A549 (cell line): ENCODE results near the gene KCP. TPM values are rescaled to one million over a fixed set of nuclear protein-coding genes. Genes with fewer than 3 reads are reported as not detected.

Source experiments
- ATAC-seq, 2 experiments: fragments of 200-7000 bp in 1 of 2; fragments of >200 bp in 1 of 2; cut with Nextera tagmentation in 1 of 2; cut with Tn5 transposase in 1 of 2; 3 replicates each; pipeline versions ENCODE4 v1.8.0 to v1.9.1; 2018 to 2020; ENCODE audit warnings: mild to moderate bottlenecking in 1 of 2, moderate library complexity in 1 of 2
- CTCF ChIA-PET: fragments of 300-600 bp; sonication (Branson Sonifier 250); formaldehyde crosslinking; extraction: SDS; loops from one replicate; lab custom pipeline; 2021; ENCODE audit warnings: antibody characterized with exemption, inconsistent platforms; lab: Yijun Ruan, JAX
- POLR2A ChIA-PET: fragments of 350-600 bp; formaldehyde crosslinking; extraction: SDS; loops from one replicate; lab custom pipeline; 2021; ENCODE audit warnings: antibody characterized with exemption, inconsistent platforms; lab: Yijun Ruan, JAX
- DNase-seq, 2 experiments: peaks; one replicate each; pipeline versions ENCODE4 v3.0.0 to v3.0.0-alpha.2; 2011 to 2016; ENCODE audit warnings: low read depth in 1 of 2, low spot score in 1 of 2
- FAIRE-seq: peaks from 2 replicates; lab custom pipeline; 2011; peaks lifted over from hg19 to GRCh38; lab: Jason Lieb, UNC
- H3K27ac ChIP-seq, 2 experiments: fragments of >200 bp; sonication (Bioruptor Twin); formaldehyde crosslinking; 3 replicates each; pipeline ENCODE4 v1.5.1; 2016 to 2017
- H3K4me1 ChIP-seq: fragments of >200 bp; sonication (Bioruptor Twin); formaldehyde crosslinking; 3 replicates; pipeline ENCODE4 v1.6.1; 2016
- H3K4me2 ChIP-seq: fragments of >200 bp; sonication (Bioruptor Twin); formaldehyde crosslinking; 3 replicates; pipeline ENCODE4 v1.6.1; 2016
- H3K4me3 ChIP-seq: fragments of >200 bp; sonication (Bioruptor Twin); formaldehyde crosslinking; 3 replicates; pipeline ENCODE4 v1.5.1; 2016
- H3K9me3 ChIP-seq: fragments of >200 bp; sonication (Bioruptor Twin); formaldehyde crosslinking; 3 replicates; pipeline ENCODE4 v1.6.1; 2016
- CBX2 ChIP-seq: fragments of 200-600 bp; sonication (generic); IDR thresholded peaks from 2 replicates; pipeline ENCODE4 v1.6.1; 2016; ENCODE audit warnings: low read depth, mild to moderate bottlenecking, borderline replicate concordance
- CHD2 ChIP-seq: fragments of 150-350 bp; IDR thresholded peaks from 2 replicates; pipeline ENCODE4 v1.6.1; 2014; ENCODE audit warnings: low read length; ENCODE audit not compliant: partially characterized antibody
- FOSL2 ChIP-seq, 2 experiments: fragments of 450-650 bp in 1 of 2; fragments of >200 bp in 1 of 2; sonication (Bioruptor Twin) in 1 of 2; formaldehyde crosslinking; IDR thresholded peaks; 2 replicates each; pipeline versions ENCODE4 v1.5.0 to v1.6.1; 2016 to 2020; ENCODE audit warnings: mild to moderate bottlenecking in 1 of 2, moderate library complexity in 1 of 2
- FOXS1 ChIP-seq: fragments of 250-450 bp; sonication (Bioruptor Pico); IDR thresholded peaks from 2 replicates; pipeline ENCODE4 v1.5.0; 2020; ENCODE audit warnings: mild to moderate bottlenecking, moderate library complexity
- JUNB ChIP-seq: fragments of >200 bp; sonication (Bioruptor Twin); formaldehyde crosslinking; IDR thresholded peaks from 2 replicates; pipeline ENCODE4 v1.6.1; 2016
- KDM1A ChIP-seq: fragments of 200-600 bp; sonication (generic); IDR thresholded peaks from 2 replicates; pipeline ENCODE4 v1.6.1; 2016; ENCODE audit warnings: low read depth, mild to moderate bottlenecking
- KDM5A ChIP-seq: fragments of 200-600 bp; sonication (generic); IDR thresholded peaks from 2 replicates; pipeline ENCODE4 v1.6.1; 2016; ENCODE audit warnings: antibody characterized with exemption, mild to moderate bottlenecking
- MAFK ChIP-seq: fragments of 450-650 bp; IDR thresholded peaks from 2 replicates; pipeline ENCODE4 v1.6.1; 2014; ENCODE audit not compliant: partially characterized antibody
- MYC ChIP-seq: IDR thresholded peaks from 2 replicates; pipeline ENCODE4 v1.6.1; 2012; ENCODE audit warnings: mild to moderate bottlenecking, inconsistent platforms, low read length, improper control_type of control experiment, borderline replicate concordance
- POLR2AphosphoS2 ChIP-seq: conservative IDR thresholded peaks from 2 replicates; pipeline ENCODE4 v1.6.1; 2012; ENCODE audit warnings: low read length, improper control_type of control experiment, inconsistent platforms
- RAD21 ChIP-seq, 2 experiments: fragments of >200 bp in 1 of 2; sonication (Bioruptor Twin) in 1 of 2; formaldehyde crosslinking in 1 of 2; IDR thresholded peaks in 1 of 2; conservative IDR thresholded peaks in 1 of 2; 2 replicates in 1 of 2; 3 replicates in 1 of 2; pipeline ENCODE4 v1.6.1; 2012 to 2018; ENCODE audit warnings: inconsistent platforms in 1 of 2
- RFX5 ChIP-seq: fragments of 450-650 bp; IDR thresholded peaks from 2 replicates; pipeline ENCODE4 v1.7.1; 2014; ENCODE audit warnings: antibody characterized with exemption, mild to moderate bottlenecking, moderate library complexity
- RNF2 ChIP-seq: fragments of 200-600 bp; sonication (generic); IDR thresholded peaks from 2 replicates; pipeline ENCODE4 v1.6.1; 2016; ENCODE audit warnings: low read depth, mild to moderate bottlenecking, antibody characterized with exemption, moderate library complexity, borderline replicate concordance
- SMC3 ChIP-seq: fragments of >200 bp; sonication (Bioruptor Twin); formaldehyde crosslinking; IDR thresholded peaks from 3 replicates; pipeline ENCODE4 v1.6.1; 2018; ENCODE audit warnings: inconsistent platforms
- ZC3H11A ChIP-seq: fragments of 450-650 bp; IDR thresholded peaks from 2 replicates; pipeline ENCODE4 v1.6.1; 2014; ENCODE audit warnings: antibody characterized with exemption, mild to moderate bottlenecking
- ZNF302 ChIP-seq: fragments of 250-450 bp; sonication (Bioruptor Pico); IDR thresholded peaks from 2 replicates; pipeline ENCODE4 v1.9.0; 2021; ENCODE audit warnings: inconsistent platforms, mild to moderate bottlenecking, moderate library complexity
- WGBS: methylation state at CpG from one replicate; pipeline ENCODE4 v1.1.6; 2017; ENCODE audit errors: missing lambda C conversion rate; 5-methylcytosine and 5-hydroxymethylcytosine counted together
- polyA plus RNA-seq, 4 experiments: library from polyadenylated mRNA; depleted of rRNA in 3 of 4; stranded (reverse); fragments of >200 nt; fragmentation: RNase III in 1 of 4; extraction: RNeasy Plus Mini Kit Qiagen cat#74134 plus additional on column Dnase treatment in 1 of 4; gene quantifications; 2 replicates in 3 of 4; 3 replicates in 1 of 4; pipeline ENCODE4 v1.2.3, GENCODE V29; 2011 to 2017
- TF ChIP-seq, protein P1 (sequence below): fragments of 450-650 bp; IDR thresholded peaks from 2 replicates; pipeline ENCODE4 v1.6.1; 2014; ENCODE audit warnings: antibody characterized with exemption
- TF ChIP-seq, protein P2 (sequence below): IDR thresholded peaks from 2 replicates; pipeline ENCODE4 v1.6.1; 2012
- TF ChIP-seq, protein P3 (sequence below): fragments of >200 bp; sonication (Bioruptor Twin); formaldehyde crosslinking; IDR thresholded peaks from 3 replicates; pipeline ENCODE4 v1.5.1; 2016
- TF ChIP-seq, protein P4 (sequence below): fragments of >200 bp; sonication (Bioruptor Twin); formaldehyde crosslinking; IDR thresholded peaks from 2 replicates; pipeline ENCODE4 v1.6.1; 2016
- TF ChIP-seq, protein P5 (sequence below): fragments of 250-450 bp; sonication (Bioruptor Pico); IDR thresholded peaks from 2 replicates; pipeline ENCODE4 v1.5.0; 2020; ENCODE audit warnings: low read depth, mild to moderate bottlenecking, moderate library complexity
- TF ChIP-seq, protein P6 (sequence below): IDR thresholded peaks from 2 replicates; pipeline ENCODE4 v1.6.1; 2012

The KCP gene
- polyA plus RNA-seq, 2 of the 4 experiments (the other 2 are of a cell fraction) = 0.14 TPM; not detected in 1

DNA sequence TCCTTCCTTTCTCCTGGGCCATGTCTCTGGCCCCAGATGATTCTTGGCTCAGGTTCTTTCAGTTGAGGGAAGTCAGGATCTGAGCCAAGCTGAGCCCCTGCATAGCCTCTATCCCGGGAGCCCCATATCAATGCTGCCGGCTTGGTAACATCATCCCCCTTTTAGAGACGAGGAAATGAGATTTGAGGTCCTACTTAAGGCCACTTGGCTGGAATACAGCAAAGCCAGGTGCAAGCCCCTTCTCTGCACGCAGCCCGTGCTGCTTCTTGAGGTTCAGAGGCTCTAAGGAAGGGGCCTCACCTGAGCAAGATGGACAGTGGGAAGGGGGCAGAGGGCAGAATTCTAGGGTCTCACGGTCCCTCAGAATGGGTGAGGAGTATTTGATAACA is 24.8 kb upstream of the KCP start:
- POLR2A ChIA-PET = no interaction called here
- Histone ChIP-seq H3K9me3 (no peaks in the 10 kb centered on the region), H3K27ac (no peak overlapping the region), H3K4me2 (no peak overlapping the region), H3K4me3 (no peak overlapping the region), H3K4me1 (peaks cover 12% of the 10 kb centered on the region)
- CTCF ChIA-PET = interaction anchor here (1.0 kb wide), 1 partner anchor 157 kb away, joined by 3 read pairs; no protein-coding TSS in a partner anchor
- ATAC-seq (no peak), FAIRE-seq (no peak)
- 95% methylated on average over 6 of the region's 6 CpGs for WGBS
- TF ChIP-seq FOXS1 (CRISPR knock-in tag) (no peak), ZC3H11A (no peak), KDM5A (no peak)
- TF ChIP-seq, all 56 proteins: peak for 0
- no peak for DNase-seq

DNA sequence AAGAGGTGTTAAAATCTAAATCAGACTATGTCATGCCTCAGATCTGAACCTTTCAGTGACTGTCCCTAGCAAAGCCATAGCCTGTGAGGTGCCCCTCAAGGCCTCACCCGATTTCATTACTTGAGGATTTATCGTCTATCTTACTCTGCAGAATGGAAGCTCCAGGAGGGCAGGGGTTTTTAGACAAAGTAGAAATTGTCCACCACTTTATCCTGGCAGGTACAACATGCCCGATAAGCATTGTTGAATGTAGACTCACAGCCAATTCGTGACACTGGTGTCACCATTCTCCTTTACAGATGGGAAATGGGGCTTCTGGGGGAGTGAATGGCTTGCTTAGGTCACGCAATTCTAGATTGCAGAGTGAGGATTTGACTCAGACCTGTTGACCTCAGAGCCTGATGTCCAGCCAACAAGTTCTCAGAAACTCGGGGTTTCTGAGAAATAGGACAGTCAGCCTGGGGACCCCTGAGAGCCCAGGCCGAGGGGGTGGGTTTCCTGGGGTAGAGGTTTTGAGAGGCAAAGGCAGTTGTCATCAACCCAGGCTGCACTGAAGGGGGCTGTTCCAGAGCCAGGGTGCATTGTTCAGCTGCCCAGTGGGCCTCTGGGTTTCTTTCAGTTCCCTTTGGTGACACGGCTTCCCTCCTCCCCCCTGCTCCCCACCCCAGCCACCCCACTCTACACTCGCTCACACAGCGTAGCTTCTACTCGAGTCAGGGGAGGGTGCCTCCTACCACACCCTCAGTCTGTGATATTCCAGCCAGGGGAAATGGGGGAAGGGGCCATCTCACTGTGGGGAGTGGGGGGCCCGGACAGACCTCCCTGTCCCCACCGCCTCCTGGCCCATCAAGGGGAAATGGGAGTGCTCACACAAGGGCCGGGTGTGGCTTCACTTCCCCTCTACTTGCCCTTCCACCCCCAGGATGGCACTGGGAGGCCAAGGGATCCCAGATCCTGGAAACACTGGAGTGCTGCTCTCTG is 24.1 kb upstream of the KCP start:
- Histone ChIP-seq H3K4me2 (no peak overlapping the region), H3K4me3 (no peak overlapping the region), H3K27ac (no peak overlapping the region), H3K4me1 (peaks cover 12% of the 10 kb centered on the region), H3K9me3 (no peaks in the 10 kb centered on the region)
- ATAC-seq (no peak), DNase-seq (no peak), FAIRE-seq (no peak)
- CTCF ChIA-PET = interaction anchor here (1.0 to 1.7 kb wide), 4 partner anchors 12 to 158 kb away, joined by 3 to 5 read pairs (median 4); no protein-coding TSS in a partner anchor
- 67% methylated on average over 10 of the region's 14 CpGs for WGBS
- TF ChIP-seq CHD2 (no peak), POLR2AphosphoS2 (no peak)
- POLR2A ChIA-PET = no interaction called here

DNA sequence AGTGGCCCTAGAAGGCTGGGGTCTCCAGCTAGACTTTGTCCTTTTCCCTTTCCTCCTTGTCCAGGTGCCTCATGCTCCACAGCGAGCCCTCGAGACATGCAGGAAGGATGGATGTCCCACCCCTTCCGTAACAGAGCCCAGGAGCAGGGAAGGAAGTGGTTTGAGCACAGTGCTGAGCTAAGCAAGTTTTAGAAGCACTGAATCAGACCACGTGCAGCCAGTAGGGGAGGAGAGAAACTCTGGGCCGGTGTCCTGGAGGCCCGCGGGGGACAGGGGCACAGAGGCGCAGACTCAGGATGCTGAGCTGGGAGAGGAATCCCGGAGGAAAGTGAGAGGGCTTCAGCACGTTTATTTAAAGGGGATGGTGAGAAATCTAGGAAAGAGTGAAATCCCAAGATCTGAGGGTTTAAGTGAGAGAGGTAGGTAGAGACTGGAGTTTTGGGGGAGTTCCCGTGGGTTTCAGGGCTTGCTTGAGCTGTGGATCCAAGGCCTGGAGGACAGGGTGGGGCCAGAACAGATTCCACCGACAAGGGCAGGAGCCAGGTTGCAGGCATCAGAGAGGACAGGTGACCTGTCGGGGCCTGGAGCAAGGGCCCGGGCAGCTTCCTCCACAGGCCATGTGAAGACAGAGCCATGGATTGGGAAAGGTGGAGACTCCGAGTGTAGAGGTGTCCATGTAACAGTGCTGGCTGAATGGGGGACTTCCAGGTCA is 22.8 kb upstream of the KCP start:
- WGBS = 72% methylated on average over 15 of the region's 15 CpGs
- H3K4me1 ChIP-seq = peaks cover 4% of the 10 kb centered on the region; the same call in 1 of the 3 replicates
- ATAC-seq (no peak), DNase-seq (no peak), FAIRE-seq (no peak)
- H3K4me3 ChIP-seq = no peak overlapping the region
- no peak for TF ChIP-seq KDM5A
- peak; percentile 89 for TF ChIP-seq MAFK
- POLR2A ChIA-PET = no interaction called here
- H3K9me3 ChIP-seq = no peaks in the 10 kb centered on the region
- no peak overlapping the region for H3K27ac ChIP-seq
- CTCF ChIA-PET = interaction anchor here (1.1 to 1.7 kb wide), 7 partner anchors 8 to 158 kb away, joined by 3 to 5 read pairs (median 4); no protein-coding TSS in a partner anchor
- H3K4me2 ChIP-seq = no peak overlapping the region

DNA sequence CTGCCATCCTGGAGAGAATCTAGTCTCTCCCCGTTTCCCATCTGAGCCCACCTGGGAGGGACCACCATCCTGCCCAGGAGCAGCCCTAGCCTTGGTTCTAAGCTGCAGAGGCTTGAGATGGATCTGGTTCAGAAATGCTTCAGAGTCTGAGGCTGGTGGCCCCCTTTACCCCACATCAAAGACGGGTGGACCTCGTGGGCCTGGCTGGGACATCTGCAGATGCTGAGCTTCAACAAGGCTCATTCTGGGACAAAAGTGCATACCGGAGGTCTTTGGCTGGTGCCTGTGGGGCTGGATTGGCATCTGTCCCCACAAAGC is 22.3 kb upstream of the KCP start:
- H3K27ac ChIP-seq = no peak overlapping the region
- TF ChIP-seq POLR2AphosphoS2 (no peak), MYC (no peak), CBX2 (no peak), KDM1A (no peak), JUNB (no peak), RFX5 (no peak), FOSL2 (IDR thresholded peaks at IDR 0.05) (no peak), FOSL2 (CRISPR knock-in tag; IDR thresholded peaks at IDR 0.05) (no peak), RAD21 (conservative IDR thresholded peaks at IDR 0.05 in 1 of 2, IDR thresholded peaks at IDR 0.05 in 1 of 2) (no peak), SMC3 (no peak), RNF2 (no peak), ZNF302 (no peak)
- TF ChIP-seq, protein P1, sequence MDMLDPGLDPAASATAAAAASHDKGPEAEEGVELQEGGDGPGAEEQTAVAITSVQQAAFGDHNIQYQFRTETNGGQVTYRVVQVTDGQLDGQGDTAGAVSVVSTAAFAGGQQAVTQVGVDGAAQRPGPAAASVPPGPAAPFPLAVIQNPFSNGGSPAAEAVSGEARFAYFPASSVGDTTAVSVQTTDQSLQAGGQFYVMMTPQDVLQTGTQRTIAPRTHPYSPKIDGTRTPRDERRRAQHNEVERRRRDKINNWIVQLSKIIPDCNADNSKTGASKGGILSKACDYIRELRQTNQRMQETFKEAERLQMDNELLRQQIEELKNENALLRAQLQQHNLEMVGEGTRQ = no peak
- TF ChIP-seq, protein P2, sequence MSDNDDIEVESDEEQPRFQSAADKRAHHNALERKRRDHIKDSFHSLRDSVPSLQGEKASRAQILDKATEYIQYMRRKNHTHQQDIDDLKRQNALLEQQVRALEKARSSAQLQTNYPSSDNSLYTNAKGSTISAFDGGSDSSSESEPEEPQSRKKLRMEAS = no peak
- TF ChIP-seq, protein P3, sequence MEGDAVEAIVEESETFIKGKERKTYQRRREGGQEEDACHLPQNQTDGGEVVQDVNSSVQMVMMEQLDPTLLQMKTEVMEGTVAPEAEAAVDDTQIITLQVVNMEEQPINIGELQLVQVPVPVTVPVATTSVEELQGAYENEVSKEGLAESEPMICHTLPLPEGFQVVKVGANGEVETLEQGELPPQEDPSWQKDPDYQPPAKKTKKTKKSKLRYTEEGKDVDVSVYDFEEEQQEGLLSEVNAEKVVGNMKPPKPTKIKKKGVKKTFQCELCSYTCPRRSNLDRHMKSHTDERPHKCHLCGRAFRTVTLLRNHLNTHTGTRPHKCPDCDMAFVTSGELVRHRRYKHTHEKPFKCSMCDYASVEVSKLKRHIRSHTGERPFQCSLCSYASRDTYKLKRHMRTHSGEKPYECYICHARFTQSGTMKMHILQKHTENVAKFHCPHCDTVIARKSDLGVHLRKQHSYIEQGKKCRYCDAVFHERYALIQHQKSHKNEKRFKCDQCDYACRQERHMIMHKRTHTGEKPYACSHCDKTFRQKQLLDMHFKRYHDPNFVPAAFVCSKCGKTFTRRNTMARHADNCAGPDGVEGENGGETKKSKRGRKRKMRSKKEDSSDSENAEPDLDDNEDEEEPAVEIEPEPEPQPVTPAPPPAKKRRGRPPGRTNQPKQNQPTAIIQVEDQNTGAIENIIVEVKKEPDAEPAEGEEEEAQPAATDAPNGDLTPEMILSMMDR = no peak
- TF ChIP-seq, protein P4, sequence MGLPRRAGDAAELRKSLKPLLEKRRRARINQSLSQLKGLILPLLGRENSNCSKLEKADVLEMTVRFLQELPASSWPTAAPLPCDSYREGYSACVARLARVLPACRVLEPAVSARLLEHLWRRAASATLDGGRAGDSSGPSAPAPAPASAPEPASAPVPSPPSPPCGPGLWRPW = no peak
- TF ChIP-seq, protein P5, sequence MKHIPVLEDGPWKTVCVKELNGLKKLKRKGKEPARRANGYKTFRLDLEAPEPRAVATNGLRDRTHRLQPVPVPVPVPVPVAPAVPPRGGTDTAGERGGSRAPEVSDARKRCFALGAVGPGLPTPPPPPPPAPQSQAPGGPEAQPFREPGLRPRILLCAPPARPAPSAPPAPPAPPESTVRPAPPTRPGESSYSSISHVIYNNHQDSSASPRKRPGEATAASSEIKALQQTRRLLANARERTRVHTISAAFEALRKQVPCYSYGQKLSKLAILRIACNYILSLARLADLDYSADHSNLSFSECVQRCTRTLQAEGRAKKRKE (CRISPR knock-in tag) = no peak
- TF ChIP-seq, protein P6, sequence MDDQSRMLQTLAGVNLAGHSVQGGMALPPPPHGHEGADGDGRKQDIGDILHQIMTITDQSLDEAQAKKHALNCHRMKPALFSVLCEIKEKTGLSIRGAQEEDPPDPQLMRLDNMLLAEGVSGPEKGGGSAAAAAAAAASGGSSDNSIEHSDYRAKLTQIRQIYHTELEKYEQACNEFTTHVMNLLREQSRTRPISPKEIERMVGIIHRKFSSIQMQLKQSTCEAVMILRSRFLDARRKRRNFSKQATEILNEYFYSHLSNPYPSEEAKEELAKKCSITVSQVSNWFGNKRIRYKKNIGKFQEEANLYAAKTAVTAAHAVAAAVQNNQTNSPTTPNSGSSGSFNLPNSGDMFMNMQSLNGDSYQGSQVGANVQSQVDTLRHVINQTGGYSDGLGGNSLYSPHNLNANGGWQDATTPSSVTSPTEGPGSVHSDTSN = no peak
- no peak for FAIRE-seq

More for the DNA sequence above, 22.3 kb upstream of the KCP start:
- Histone ChIP-seq H3K4me3 (no peak overlapping the region), H3K9me3 (no peaks in the 10 kb centered on the region), H3K4me2 (no peak overlapping the region), H3K4me1 (peaks cover 4% of the 10 kb centered on the region; the same call in 1 of the 3 replicates)
- CTCF ChIA-PET = interaction anchor here (1.1 to 1.7 kb wide), 7 partner anchors 9 to 159 kb away, joined by 3 to 5 read pairs (median 4); no protein-coding TSS in a partner anchor
- 80% methylated on average over 1 of the region's 4 CpGs for WGBS
- POLR2A ChIA-PET = no interaction called here
- DNase-seq (no peak), ATAC-seq (no peak)
